GM12891 (cell line): Measurements from ENCODE around the gene ATXN10.

Experiments
- POLR2A ChIP-seq: IDR thresholded peaks from 2 replicates; pipeline ENCODE4 v1.6.1; 2011; ENCODE audit warnings: low read depth, low read length, control low read depth
- POLR2AphosphoS5 ChIP-seq: IDR thresholded peaks from 2 replicates; pipeline ENCODE4 v1.6.1; 2011; ENCODE audit warnings: low read depth, low read length, control low read depth

- TF ChIP-seq POLR2A (no peak), POLR2AphosphoS5 (no peak)
Observed at GRCh38 chr22:45717789-45718188, 46.2 kb downstream of the ATXN10 start.
